HepG2 (cell line): ENCODE measurements around the gene CEP128. TPM values are rescaled to one million over a fixed set of nuclear protein-coding genes. Genes with fewer than 3 reads are reported as not detected.

Experiments
- CENPBD1 ChIP-seq: sonication (generic); formaldehyde crosslinking; IDR thresholded peaks from 2 replicates; pipeline ENCODE4 v1.8.0; 2022; ENCODE audit warnings: missing genetic modification reagents, low read depth, mild to moderate bottlenecking, borderline replicate concordance
- EZH2 ChIP-seq: conservative IDR thresholded peaks from 2 replicates; pipeline ENCODE4 v1.6.1; 2012; ENCODE audit warnings: mild to moderate bottlenecking, low read depth, low read length, moderate library complexity
- HNF4A ChIP-seq: sonication (generic); formaldehyde crosslinking; IDR thresholded peaks from 2 replicates; pipeline ENCODE4 v1.4.0; 2020; ENCODE audit warnings: missing genetic modification reagents
- MNT ChIP-seq: fragments of 450-650 bp; IDR thresholded peaks from 2 replicates; pipeline ENCODE4 v1.6.1; 2016
- NCOA1 ChIP-seq: sonication (generic); formaldehyde crosslinking; IDR thresholded peaks from 2 replicates; pipeline ENCODE4 v1.9.0; 2021; ENCODE audit warnings: missing genetic modification reagents
- PHF20 ChIP-seq: sonication (generic); formaldehyde crosslinking; IDR thresholded peaks from 2 replicates; pipeline ENCODE4 v1.5.0; 2020; ENCODE audit warnings: mild to moderate bottlenecking, missing genetic modification reagents
- RCOR2 ChIP-seq: IDR thresholded peaks from 2 replicates; pipeline ENCODE4 v1.6.1; 2016; ENCODE audit warnings: missing biosample characterization, missing genetic modification reagents
- SIN3B ChIP-seq: fragments of 150-350 bp; IDR thresholded peaks from 2 replicates; pipeline ENCODE4 v1.6.1; 2014; ENCODE audit warnings: low read length
- SPEN ChIP-seq: sonication (generic); formaldehyde crosslinking; IDR thresholded peaks from 2 replicates; pipeline ENCODE4 v1.5.1; 2020; ENCODE audit warnings: low read depth, mild to moderate bottlenecking, missing genetic modification reagents
- TFDP1 ChIP-seq: IDR thresholded peaks from 2 replicates; pipeline ENCODE4 v1.6.1; 2016; ENCODE audit warnings: missing compliant biosample characterization, missing genetic modification reagents, borderline replicate concordance
- XBP1 ChIP-seq: sonication (generic); formaldehyde crosslinking; IDR thresholded peaks from 2 replicates; pipeline ENCODE4 v1.5.0; 2020; ENCODE audit warnings: missing genetic modification reagents
- ZBTB21 ChIP-seq: sonication (generic); formaldehyde crosslinking; IDR thresholded peaks from 2 replicates; pipeline ENCODE4 v1.4.0; 2020; ENCODE audit warnings: missing genetic modification reagents
- ZBTB25 ChIP-seq: IDR thresholded peaks from 2 replicates; pipeline ENCODE4 v1.6.1; 2018; ENCODE audit warnings: missing genetic modification reagents
- ZFP1 ChIP-seq: IDR thresholded peaks from 2 replicates; pipeline ENCODE4 v1.6.1; 2016
- ZNF44 ChIP-seq: sonication (generic); formaldehyde crosslinking; IDR thresholded peaks from 2 replicates; pipeline ENCODE4 v1.5.1; 2020; ENCODE audit warnings: mild to moderate bottlenecking, missing genetic modification reagents
- ZNF792 ChIP-seq: IDR thresholded peaks from 2 replicates; pipeline ENCODE4 v1.6.1; 2016
- ZNF816 ChIP-seq: sonication (generic); formaldehyde crosslinking; IDR thresholded peaks from 2 replicates; pipeline ENCODE4 v1.8.0; 2022; ENCODE audit warnings: missing genetic modification reagents, mild to moderate bottlenecking, borderline replicate concordance
- polyA plus RNA-seq, 8 experiments: library from polyadenylated mRNA; depleted of rRNA in 3 of 8; stranded (reverse) in 7 of 8; unstranded in 1 of 8; fragments of >200 nt; fragmentation: Illumina TruSeq in 4 of 8; extraction: Trizol in 4 of 8; gene quantifications; 2 replicates each; pipeline versions ENCODE4 v1.2.1 to v1.2.3, GENCODE V29; 2011 to 2016; ENCODE audit warnings: low read depth in 4 of 8, missing spikeins in 1 of 8, mixed read lengths in 1 of 8; ENCODE audit not compliant: insufficient read depth in 1 of 8
- total RNA-seq, 5 experiments: library from RNA; depleted of rRNA; stranded (reverse); fragments of >200 nt; fragmentation: Illumina TruSeq; extraction: Trizol; gene quantifications; 2 replicates each; pipeline ENCODE4 v1.2.3, GENCODE V29; 2016; ENCODE audit warnings: low read depth in 1 of 5
- TF ChIP-seq, protein P1 (sequence below): sonication (generic); formaldehyde crosslinking; IDR thresholded peaks from 2 replicates; pipeline ENCODE4 v1.5.0; 2020; ENCODE audit warnings: missing genetic modification reagents
- TF ChIP-seq, protein P2 (sequence below): sonication (generic); formaldehyde crosslinking; IDR thresholded peaks from 2 replicates; pipeline ENCODE4 v1.5.1; 2020; ENCODE audit warnings: missing genetic modification reagents, mild to moderate bottlenecking, borderline replicate concordance
- TF ChIP-seq, protein P3 (sequence below): sonication (generic); formaldehyde crosslinking; IDR thresholded peaks from 2 replicates; pipeline ENCODE4 v1.4.0; 2020; ENCODE audit warnings: mild to moderate bottlenecking, missing genetic modification reagents
- TF ChIP-seq, protein P4 (sequence below): sonication (generic); formaldehyde crosslinking; IDR thresholded peaks from 2 replicates; pipeline ENCODE4 v1.8.0; 2022; ENCODE audit warnings: mild to moderate bottlenecking, missing genetic modification reagents; ENCODE audit not compliant: insufficient replicate concordance

Gene CEP128
- total and polyA plus RNA-seq, 2 of the 13 experiments (the other 11 are each of a cell fraction or from before 2014, with no cell fraction given) = 1.3 to 7.5 TPM

DNA sequence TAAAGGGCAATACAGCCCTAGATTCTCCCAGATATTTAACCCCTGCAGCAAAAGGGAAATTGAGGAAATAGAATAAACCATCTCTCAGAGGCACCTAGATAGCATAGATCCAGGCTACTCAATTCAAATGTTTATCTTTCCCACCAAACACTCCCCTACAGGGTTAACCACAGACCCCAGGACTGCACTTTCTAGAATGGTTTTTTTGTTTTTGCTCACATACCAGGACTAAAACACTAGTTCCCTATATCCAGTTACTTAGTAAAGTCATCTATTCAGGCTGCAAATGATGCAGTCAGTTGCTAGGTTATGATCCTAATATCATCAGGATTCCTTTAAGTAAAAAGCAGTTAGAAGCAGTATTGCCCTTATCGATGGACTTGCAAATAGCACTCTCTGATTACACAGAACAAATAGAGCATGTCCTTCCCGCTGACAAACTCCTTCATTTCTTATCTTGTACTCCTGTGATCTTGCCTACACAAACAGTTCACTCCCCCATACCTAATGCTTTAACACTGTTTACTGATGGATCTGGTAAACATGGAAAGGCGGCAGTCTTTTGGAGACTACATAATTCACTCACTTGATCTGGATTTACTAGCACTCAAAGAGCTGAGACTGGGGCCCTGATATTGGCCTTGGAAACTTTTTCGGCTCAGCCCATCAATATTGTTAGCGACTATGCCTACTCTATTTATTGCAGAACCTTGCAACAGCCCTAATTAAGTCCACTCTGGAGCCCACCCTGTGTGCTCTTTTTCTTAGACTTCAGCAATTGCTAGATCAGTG lies 473.0 kb downstream of the CEP128 start (continued):
- TF ChIP-seq RCOR2 (CRISPR knock-in tag) = peak; percentile 97
- no peak for TF ChIP-seq CENPBD1
- TF ChIP-seq, protein P1, sequence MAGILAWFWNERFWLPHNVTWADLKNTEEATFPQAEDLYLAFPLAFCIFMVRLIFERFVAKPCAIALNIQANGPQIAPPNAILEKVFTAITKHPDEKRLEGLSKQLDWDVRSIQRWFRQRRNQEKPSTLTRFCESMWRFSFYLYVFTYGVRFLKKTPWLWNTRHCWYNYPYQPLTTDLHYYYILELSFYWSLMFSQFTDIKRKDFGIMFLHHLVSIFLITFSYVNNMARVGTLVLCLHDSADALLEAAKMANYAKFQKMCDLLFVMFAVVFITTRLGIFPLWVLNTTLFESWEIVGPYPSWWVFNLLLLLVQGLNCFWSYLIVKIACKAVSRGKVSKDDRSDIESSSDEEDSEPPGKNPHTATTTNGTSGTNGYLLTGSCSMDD (CRISPR knock-in tag) = no peak
- 0 out of 2 replicates have a peak, but pooled peaks have one; percentile 5 for TF ChIP-seq ZBTB21 (CRISPR knock-in tag)
- 0 out of 2 replicates have a peak, but pooled peaks have one; percentile 24 for TF ChIP-seq NCOA1
- TF ChIP-seq MNT = no peak
- TF ChIP-seq, protein P2, sequence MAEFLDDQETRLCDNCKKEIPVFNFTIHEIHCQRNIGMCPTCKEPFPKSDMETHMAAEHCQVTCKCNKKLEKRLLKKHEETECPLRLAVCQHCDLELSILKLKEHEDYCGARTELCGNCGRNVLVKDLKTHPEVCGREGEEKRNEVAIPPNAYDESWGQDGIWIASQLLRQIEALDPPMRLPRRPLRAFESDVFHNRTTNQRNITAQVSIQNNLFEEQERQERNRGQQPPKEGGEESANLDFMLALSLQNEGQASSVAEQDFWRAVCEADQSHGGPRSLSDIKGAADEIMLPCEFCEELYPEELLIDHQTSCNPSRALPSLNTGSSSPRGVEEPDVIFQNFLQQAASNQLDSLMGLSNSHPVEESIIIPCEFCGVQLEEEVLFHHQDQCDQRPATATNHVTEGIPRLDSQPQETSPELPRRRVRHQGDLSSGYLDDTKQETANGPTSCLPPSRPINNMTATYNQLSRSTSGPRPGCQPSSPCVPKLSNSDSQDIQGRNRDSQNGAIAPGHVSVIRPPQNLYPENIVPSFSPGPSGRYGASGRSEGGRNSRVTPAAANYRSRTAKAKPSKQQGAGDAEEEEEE = no peak
- no peak for TF ChIP-seq PHF20 (CRISPR knock-in tag)
- TF ChIP-seq HNF4A (CRISPR knock-in tag) = peak; percentile 89
- TF ChIP-seq, protein P3, sequence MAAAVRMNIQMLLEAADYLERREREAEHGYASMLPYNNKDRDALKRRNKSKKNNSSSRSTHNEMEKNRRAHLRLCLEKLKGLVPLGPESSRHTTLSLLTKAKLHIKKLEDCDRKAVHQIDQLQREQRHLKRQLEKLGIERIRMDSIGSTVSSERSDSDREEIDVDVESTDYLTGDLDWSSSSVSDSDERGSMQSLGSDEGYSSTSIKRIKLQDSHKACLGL (CRISPR knock-in tag) = no peak
- TF ChIP-seq SIN3B = no peak
- TF ChIP-seq ZNF816 (CRISPR knock-in tag) = 0 out of 2 replicates have a peak, but pooled peaks have one; percentile 44
- TF ChIP-seq ZNF792 (CRISPR knock-in tag) = peak; percentile 60; the same call in 1 of the 2 replicates
- TF ChIP-seq, protein P4, sequence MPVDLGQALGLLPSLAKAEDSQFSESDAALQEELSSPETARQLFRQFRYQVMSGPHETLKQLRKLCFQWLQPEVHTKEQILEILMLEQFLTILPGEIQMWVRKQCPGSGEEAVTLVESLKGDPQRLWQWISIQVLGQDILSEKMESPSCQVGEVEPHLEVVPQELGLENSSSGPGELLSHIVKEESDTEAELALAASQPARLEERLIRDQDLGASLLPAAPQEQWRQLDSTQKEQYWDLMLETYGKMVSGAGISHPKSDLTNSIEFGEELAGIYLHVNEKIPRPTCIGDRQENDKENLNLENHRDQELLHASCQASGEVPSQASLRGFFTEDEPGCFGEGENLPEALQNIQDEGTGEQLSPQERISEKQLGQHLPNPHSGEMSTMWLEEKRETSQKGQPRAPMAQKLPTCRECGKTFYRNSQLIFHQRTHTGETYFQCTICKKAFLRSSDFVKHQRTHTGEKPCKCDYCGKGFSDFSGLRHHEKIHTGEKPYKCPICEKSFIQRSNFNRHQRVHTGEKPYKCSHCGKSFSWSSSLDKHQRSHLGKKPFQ (CRISPR knock-in tag) = peak; percentile 48
- no peak for TF ChIP-seq TFDP1 (CRISPR knock-in tag)
- no peak for TF ChIP-seq XBP1 (CRISPR knock-in tag)
- peak; percentile 93 for TF ChIP-seq ZFP1 (CRISPR knock-in tag)
- peak; percentile 56; the same call in 1 of the 2 replicates for TF ChIP-seq SPEN
- no peak for TF ChIP-seq ZNF44 (CRISPR knock-in tag)
- no peak for TF ChIP-seq EZH2
- peak; percentile 86 for TF ChIP-seq ZBTB25
